HepG2 (cell line): ENCODE data around the gene VPS50.

Source experiments
- CTCF ChIP-seq: sonication (generic); formaldehyde crosslinking; IDR thresholded peaks from 2 replicates; pipeline ENCODE4 v1.5.0; 2020; ENCODE audit warnings: mild to moderate bottlenecking, missing genetic modification reagents, moderate library complexity
- ETV6 ChIP-seq: sonication (generic); formaldehyde crosslinking; conservative IDR thresholded peaks from 2 replicates; pipeline ENCODE4 v1.4.0; 2020; ENCODE audit warnings: missing genetic modification reagents
- EZH2 ChIP-seq: conservative IDR thresholded peaks from 2 replicates; pipeline ENCODE4 v1.6.1; 2012; ENCODE audit warnings: mild to moderate bottlenecking, low read depth, low read length, moderate library complexity
- PCBP1 ChIP-seq: fragments of 200-400 bp; formaldehyde crosslinking; IDR thresholded peaks from 2 replicates; pipeline ENCODE4 v1.6.1; 2017; ENCODE audit warnings: mild to moderate bottlenecking, low read depth, low read length, borderline replicate concordance
- POLR2A ChIP-seq, 2 experiments: IDR thresholded peaks; 2 replicates each; pipeline ENCODE4 v1.6.1; 2011; ENCODE audit warnings: low read depth in 2 of 2, low read length in 2 of 2, mild to moderate bottlenecking in 1 of 2, moderate library complexity in 1 of 2; ENCODE audit not compliant: insufficient read depth in 1 of 2
- REST ChIP-seq, 2 experiments: IDR thresholded peaks; 2 replicates each; pipeline ENCODE4 v1.6.1; 2011 to 2012; ENCODE audit warnings: low read length in 2 of 2, borderline replicate concordance in 1 of 2, low read depth in 1 of 2, mild to moderate bottlenecking in 1 of 2, moderate library complexity in 1 of 2
- RFX5 ChIP-seq: IDR thresholded peaks from 2 replicates; pipeline ENCODE4 v1.6.1; 2011; ENCODE audit warnings: low read depth, low read length, improper control_type of control experiment
- XRCC5 ChIP-seq: fragments of 200-400 bp; formaldehyde crosslinking; optimal IDR thresholded peaks from 2 replicates; pipeline ENCODE3; 2017; ENCODE audit warnings: mild to moderate bottlenecking, low read length
- ZNF232 ChIP-seq: sonication (generic); formaldehyde crosslinking; IDR thresholded peaks from 2 replicates; pipeline ENCODE4 v1.4.0; 2020; ENCODE audit warnings: missing genetic modification reagents, borderline replicate concordance
- ZNF292 ChIP-seq: sonication (generic); formaldehyde crosslinking; IDR thresholded peaks from 2 replicates; pipeline ENCODE4 v1.8.1; 2022; ENCODE audit warnings: mild to moderate bottlenecking, low read depth, missing genetic modification reagents, borderline replicate concordance
- ZNF724P ChIP-seq: sonication (generic); formaldehyde crosslinking; IDR thresholded peaks from 2 replicates; pipeline ENCODE4 v1.8.0; 2022; ENCODE audit warnings: missing genetic modification reagents, borderline replicate concordance

DNA sequence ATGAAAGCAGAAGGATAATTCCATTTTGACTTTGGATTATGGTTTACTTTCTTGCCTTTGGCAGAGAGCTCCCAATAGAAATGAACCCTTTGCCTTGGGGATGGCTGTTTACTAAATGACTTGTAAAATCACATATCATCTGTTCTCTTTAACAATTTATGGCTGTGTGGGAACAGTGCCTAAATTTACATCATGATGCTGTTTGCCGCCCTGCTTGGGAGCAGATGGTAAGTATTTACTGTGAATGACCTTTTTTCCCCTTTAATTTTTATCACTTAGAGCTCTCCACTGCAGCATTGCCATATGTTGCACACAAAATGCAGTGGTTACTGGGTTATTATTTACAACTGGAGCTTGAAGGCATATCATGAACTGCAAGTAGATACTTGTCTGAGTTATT, 19.3 kb upstream of the VPS50 start:
- TF ChIP-seq CTCF (CRISPR knock-in tag) (no peak), PCBP1 (no peak), POLR2A (IDR thresholded peaks at IDR 0.05; ENCODE audit: insufficient read depth in 1 of 2, low read depth in 2 of 2, low read length in 2 of 2) (no peak), RFX5 (no peak), ZNF724P (CRISPR knock-in tag) (no peak), ZNF232 (CRISPR knock-in tag) (no peak), ETV6 (CRISPR knock-in tag) (no peak), ZNF292 (CRISPR knock-in tag) (no peak), EZH2 (no peak), REST (IDR thresholded peaks at IDR 0.05; ENCODE audit: borderline replicate concordance in 1 of 2, low read depth in 1 of 2, low read length in 2 of 2) (no peak), XRCC5 (no peak)
